Vagina (tissue), 2 donors: ENCODE data around the gene MYO10.

ENCODE experiments used
- CTCF ChIP-seq, 3 experiments: fragments of 450-650 bp in 2 of 3; fragments of 200-600 bp in 1 of 3; sonication (generic) in 1 of 3; IDR thresholded peaks; one replicate each; pipeline ENCODE4 v1.5.1; 2017 to 2019; ENCODE audit warnings: antibody characterized with exemption in 3 of 3, mild to moderate bottlenecking in 2 of 3, moderate library complexity in 2 of 3
- POLR2A ChIP-seq, 2 donors: fragments of 450-650 bp; IDR thresholded peaks; one replicate each; pipeline ENCODE4 v1.6.1; 2017; ENCODE audit warnings: antibody characterized with exemption in 2 of 2, mild to moderate bottlenecking in 2 of 2, moderate library complexity in 2 of 2
- POLR2AphosphoS5 ChIP-seq, 2 donors: sonication (generic); formaldehyde crosslinking; IDR thresholded peaks; one replicate each; pipeline ENCODE4 v1.9.0; 2017; ENCODE audit warnings: antibody characterized with exemption in 2 of 2, mild to moderate bottlenecking in 2 of 2, low read depth in 1 of 2; ENCODE audit not compliant: insufficient read depth in 1 of 2

GRCh38 chr5:16837305-16837704 lies 98.8 kb downstream of the MYO10 start:
- TF ChIP-seq CTCF (IDR thresholded peaks at IDR 0.05) = no peak
- TF ChIP-seq POLR2AphosphoS5 (IDR thresholded peaks at IDR 0.05; ENCODE audit: insufficient read depth in 1 of 2, low read depth in 1 of 2) = no peak
- no peak for TF ChIP-seq POLR2A (IDR thresholded peaks at IDR 0.05)
